IPS DF 19.7 (cell line): ENCODE results near the gene RTEL1.
"Not testable (repeated sequence)": the region's sequence is repeated elsewhere in the genome, so short reads cannot be mapped to it uniquely, and the experiment has no call there.

ENCODE experiments used
- DNase-seq: peaks from one replicate; pipeline ENCODE4 v3.0.0-alpha.2; 2013; ENCODE audit warnings: low read depth, low spot score

The RTEL1 gene

GRCh38 chr20:63664861-63665594 is 6.9 kb downstream of the RTEL1 start:
- DNase-seq: no peak

DNA sequence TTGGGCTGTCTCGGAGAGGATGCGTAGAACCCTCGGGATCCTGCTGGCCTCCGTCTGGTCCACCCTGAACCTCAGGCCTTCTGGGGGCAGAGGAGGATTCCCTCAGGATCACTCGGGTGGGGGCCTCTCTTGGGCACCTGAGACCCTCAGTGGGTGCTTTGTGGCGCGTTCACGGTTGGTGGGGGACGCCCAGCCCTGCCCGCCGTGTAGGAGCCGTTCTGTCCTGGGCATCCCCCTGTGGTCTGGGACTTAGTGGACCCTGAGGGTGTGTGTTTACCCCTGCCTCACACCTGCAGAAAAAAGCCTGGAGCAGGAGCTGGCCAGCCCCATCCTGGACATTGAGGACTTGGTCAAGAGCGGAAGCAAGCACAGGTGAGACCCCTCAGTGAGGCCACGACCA is 7.6 kb downstream of the RTEL1 start:
- DNase-seq: no peak

DNA sequence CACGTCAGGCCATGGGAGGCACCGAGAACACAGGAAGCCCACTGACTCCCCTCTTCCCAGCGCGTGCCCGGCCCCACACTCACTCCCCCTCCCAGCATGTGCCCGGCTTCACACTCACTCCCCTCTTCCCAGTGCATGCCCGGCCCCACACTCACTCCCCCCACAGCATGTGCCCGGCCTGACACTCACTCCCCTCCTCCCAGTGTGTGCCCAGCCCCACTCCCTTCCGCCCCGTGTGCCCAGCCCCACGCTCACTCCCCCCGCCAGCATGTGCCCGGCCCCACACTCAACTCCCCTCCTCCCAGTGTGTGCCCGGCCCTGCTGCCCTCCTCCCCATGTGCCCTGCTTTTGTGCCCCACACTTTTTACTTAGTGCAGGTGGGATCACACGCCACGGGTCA is 9.7 kb downstream of the RTEL1 start:
- DNase-seq: no peak

DNA sequence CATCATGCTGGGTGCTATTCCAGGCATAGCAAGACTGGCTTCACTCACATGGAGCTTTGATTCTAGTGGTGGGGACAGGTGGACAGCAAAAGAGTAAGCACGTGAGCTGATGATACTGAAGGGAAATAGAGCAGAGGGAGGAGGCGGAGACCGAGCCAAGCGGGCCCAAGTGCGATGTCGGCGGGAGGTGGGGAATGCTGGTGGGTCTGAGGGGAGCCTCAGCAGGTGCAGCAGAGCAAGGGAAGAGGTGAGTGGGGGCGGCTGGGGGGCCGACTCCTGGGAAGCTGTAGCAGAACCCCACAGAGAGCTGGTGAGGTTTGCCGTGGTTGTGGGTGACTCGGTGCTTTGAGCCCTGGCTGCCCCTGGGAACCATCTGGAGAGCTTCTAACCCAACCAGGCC is 10.2 kb downstream of the RTEL1 start:
- no peak for DNase-seq

GRCh38 chr20:63671695-63672094 is 13.6 kb downstream of the RTEL1 start:
- DNase-seq: not testable (repeated sequence)

- DNase-seq: no peak
Measured at GRCh38 chr20:63672666-63673065, 14.6 kb downstream of the RTEL1 start.

GRCh38 chr20:63673951-63674350 is 15.8 kb downstream of the RTEL1 start:
- no peak for DNase-seq

DNA sequence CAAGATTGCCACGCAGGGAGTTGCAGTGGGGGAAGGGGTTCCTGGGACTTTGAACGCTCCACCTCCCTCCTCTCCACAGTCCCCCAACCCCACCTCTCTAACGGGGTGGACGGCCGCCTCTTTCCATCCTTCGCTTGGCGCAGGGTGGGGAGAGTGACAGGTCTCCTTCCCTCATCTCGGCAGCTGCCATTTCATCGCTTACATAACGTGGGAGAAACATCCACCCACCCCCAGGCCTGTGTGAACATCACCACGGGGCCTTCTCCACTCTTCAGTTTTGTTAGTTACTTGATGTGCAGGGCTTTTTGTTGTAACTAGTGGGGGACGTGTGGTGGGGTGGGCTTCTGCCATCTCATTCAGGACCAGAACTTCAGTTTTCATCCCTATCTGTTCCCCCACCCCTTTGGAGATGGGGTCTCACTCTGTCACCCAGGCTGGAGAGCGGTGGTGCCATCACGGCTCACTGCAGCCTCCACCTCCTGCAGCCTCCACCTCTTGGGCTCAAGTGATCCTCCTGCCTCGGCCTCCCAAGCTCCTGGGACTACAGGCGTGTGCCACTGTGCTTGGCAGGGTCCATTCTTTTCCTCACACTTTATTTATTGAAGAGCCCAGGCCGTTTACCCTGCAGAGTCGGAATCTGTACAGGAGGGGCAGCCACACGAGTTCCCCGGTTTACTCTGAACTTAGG is 17.7 kb downstream of the RTEL1 start:
- DNase-seq: no peak

DNA sequence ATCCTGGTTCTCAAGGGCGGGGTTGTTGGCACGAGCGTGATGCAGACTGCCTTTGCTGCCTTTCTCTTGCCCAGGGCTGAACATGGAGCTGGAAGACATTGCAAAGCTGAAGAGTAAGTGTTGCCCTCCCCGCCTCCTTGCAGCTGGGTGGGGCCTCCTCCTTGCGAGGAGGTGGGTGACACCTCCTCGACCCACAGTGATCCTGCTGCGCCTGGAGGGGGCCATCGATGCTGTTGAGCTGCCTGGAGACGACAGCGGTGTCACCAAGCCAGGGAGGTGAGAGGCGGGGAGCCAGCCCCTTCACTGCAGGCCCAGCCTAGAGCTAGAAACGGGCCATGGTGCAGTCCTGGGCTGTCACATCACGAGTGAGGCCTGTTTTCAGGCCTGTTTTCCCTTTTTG is 20.0 kb downstream of the RTEL1 start:
- DNase-seq: no peak

DNA sequence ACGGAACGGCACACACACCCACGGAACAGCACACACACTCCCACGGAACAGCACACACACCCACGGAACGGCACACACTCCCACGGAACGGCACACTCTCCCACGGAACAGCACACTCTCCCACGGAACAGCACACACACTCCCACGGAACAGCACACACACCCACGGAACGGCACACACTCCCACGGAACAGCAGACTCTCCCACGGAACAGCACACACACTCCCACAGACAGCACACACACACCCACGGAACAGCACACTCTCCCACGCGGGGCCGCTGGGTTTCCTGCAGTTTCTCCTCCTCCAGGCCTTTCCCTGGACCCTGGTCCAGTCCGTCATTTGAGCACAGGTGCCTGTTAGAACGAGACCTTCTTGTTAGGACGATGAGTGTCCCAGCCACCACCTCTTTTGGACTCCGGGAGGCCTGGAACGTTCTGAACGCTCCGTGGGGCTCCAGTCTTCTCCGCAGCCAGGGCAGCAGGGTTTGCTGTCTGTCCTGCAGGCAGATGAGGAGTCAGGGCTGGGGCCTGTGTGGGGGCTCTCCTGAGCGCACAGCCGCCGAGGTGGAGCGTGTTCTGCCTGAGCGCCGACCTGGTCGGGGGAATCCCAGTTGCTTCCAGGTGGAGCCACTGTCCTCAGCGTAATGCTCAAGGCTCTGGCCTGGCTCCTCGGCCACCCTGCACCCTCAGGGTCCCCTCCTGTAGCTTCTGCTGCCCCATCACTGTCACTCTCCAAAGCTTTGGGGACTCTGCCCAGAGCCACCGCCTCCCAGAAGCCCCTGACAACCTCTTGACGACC is 20.8 kb downstream of the RTEL1 start:
- DNase-seq: no peak

DNA sequence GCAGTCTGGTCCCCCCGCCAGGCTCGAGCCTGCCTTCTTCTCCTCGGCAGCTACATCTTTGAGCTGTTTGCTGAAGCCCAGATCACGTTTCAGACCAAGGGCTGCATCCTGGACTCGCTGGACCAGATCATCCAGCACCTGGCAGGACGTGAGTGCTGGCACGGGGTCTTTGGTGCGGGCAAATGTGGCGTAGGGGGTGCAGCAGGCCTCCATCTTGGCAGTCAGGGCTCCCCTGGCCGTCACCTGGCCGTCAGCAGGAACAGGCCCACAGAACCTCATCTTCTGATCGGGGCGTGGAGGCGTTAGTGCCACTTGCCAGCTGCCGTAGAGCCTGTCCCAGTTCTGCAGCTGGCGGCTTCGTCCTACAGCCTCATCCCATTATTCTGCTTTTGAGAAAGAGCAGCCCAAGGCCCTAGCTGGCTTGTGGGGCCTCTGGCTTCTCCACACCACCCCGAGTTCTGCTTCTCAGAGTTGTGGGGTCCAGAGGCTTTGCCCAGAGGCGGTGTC is 21.7 kb downstream of the RTEL1 start:
- DNase-seq: no peak

GRCh38 chr20:63680427-63680826 is 22.3 kb downstream of the RTEL1 start:
- no peak for DNase-seq

DNA sequence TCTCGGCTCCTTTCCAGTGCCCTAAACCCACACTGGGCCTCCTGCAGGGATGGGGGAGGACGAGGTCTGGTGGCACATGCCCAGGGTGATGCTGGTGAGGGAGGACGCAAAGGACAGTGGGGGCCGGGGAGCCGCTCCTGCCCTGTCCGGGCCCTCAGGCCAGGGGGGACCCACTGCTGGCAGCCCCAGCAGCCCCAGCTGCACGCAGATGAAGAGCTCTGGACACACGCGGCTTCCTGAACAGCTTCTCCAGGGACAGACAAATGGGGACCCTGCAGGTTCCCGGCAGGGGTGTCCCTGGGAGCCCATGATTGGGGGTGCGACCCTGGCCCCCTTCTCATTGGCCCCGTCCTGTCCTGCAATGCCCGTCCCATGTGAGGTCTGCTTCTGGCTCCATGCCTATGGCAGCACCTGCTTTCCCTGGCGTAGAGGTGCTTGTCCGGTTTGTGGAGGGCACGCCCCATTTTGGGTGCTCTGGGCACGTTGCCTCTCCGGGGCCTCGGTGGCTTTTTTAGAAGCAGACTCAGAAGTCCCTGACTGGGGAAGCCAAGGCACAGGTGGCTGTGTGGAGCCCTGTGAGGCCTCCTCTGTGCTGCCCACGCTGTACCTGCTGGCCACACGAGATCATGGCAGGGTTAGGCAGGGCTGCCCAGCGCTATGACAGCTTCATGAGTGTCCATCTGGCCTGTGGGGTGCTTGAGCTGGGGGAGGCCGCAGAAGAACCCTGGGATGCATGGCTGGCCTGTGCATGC is 22.9 kb downstream of the RTEL1 start:
- DNase-seq: no peak

DNA sequence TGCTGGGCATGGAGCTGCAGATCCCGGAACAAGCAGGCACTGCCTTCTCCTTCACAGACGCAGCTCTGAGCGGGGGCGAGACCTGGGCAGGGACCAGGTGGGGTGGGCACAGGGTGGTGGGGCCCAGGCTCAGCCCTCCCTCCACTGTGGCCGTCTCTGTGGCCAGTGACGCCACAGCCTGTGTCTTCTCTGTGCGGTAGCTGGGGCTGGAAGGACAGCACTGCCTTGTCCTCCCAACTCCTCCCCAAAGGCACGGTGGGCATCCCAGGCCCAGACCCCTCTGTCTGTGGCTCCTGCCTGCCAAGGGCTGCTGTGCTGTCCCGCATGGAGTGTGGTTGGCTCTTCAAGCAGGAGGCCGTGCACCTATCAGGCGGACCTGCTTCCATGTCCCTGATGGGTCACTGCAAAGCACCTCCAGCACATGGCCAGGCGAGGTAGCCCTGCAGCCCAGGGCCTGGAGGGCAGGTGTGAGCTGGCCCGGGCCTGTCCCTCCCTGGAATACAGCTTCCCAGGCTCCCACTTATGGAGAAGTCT is 23.6 kb downstream of the RTEL1 start:
- DNase-seq: no peak

DNA sequence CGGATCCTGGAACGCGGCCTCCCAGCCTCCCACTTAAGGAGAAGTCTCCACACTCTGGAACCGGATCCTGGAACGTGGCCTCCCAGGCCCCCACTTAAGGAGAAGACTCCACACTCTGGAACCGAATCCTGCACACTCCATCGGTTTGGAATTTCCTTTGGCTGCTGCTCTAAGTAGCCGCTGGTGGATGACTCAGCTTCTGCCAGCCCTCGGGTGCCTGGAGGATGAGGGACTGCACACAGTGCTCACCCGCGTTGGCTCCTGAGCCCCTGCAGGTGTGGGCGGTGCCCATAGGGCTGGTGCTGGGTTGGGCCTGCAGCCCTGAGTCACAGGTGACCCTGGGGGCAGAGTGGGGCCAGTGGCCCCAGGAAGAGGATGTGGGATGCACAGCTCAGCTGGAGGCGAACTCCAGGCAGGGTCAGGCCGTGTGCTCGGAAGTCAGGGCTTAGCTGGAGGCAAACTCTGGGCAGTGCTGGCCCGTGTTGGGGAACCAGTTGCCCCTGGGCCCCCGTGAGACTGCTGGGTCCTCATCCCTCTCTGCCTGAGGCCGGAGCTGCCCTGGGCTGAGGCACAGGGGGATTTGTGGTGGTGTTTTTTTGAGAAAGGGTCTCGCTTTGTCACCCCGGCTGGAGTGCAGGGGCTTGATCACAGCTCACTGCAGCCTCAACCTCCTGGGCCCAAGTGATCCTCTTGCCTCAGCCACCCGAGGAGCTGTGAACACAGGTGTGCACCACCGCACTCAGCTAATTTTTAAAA is 24.4 kb downstream of the RTEL1 start:
- no peak for DNase-seq

DNA sequence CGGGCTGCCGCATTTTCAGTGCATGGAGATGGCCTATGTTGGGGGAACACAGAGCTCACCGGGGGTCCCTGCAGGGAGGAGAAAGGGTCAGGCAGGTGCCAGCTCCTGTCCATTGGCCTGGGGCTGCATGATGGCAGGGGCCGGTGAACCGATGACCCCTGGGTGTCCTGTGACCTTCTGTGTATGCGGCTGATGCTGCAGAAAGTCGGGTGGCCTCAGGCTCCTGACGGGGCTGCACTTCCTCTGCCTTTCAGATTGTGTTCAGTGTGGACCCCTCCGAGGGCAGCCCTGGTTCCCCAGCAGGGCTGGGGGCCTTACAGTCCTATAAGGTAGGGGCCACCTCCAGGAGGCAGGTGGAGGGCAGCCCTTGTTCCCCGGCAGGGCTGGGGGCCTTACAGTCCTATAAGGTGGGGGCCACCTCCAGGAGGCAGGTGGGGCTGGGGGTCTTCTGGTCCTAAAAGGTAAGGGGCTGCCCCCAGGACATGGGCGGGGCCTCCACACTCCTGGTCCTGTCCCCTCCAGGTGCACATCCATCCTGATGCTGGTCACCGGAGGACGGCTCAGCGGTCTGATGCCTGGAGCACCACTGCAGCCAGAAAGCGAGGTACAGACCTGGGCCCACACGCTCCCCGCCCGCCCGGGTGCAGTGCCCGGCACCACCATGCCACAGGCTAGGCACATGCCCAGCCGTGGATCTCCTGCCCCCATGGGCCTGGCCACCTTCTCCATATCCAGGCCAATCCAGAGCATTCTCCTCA is 27.3 kb downstream of the RTEL1 start:
- no peak for DNase-seq

- no peak for DNase-seq
Measured at GRCh38 chr20:63686094-63686491, 28.0 kb downstream of the RTEL1 start.

DNA sequence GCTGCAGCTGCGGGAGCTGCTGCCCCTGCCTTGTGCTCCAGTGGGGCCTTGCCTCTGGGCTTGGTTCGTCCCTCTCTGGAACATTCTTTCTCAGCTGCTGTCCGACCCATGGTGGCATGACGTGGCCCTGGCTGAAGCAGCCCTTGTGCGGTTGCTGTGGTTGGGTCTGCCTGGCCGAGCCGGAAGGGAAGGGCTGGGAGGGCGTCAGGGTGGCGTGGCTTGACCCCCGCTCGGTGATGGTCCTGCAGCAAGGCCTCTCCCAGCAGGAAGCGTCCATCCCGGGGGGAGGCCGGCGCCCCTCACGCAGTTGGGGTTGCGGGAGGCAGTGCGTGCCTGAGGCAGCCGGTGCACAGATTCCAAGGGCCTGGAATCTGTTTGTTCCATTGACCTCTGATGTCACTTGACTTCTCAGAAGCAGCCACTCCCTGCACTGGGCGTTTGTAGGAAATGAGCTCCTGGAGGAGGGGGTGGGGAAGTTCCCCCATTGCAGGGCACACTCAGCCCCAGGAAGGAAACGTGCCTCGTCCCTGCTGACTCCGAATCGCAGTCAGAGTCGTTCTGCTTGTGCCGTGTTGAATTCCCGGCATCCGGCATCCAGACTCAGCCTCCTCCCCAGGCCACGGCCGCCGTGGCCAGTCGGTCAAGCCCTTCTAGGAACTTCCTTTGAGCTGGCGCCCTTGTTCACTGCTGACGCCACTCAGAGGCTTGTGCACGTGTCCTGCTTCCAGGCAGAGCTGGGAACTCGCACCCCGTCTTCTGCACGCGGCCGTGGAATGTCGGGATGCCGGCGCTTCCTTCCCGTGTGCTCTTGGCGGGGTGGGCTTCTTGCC is 28.6 kb downstream of the RTEL1 start:
- no peak for DNase-seq
